H1 (cell line): ENCODE data around the gene PRG3. TPM values are rescaled to one million over a fixed set of nuclear protein-coding genes. Genes with fewer than 3 reads are reported as not detected.

Experiments
- CTCF ChIA-PET: fragments of 300-600 bp; sonication (Branson Sonifier 250); formaldehyde crosslinking; loops from one replicate; lab custom pipeline; 2021; ENCODE audit not compliant: partially characterized antibody; lab: Charles Lee
- POLR2A ChIA-PET: fragments of 300-600 bp; sonication (Branson Sonifier 250); formaldehyde crosslinking; loops from one replicate; lab custom pipeline; 2021; ENCODE audit warnings: inconsistent platforms; ENCODE audit not compliant: partially characterized antibody; lab: Charles Lee
- DNase-seq, 2 experiments: peaks; one replicate each; pipeline versions ENCODE4 v3.0.0 to v3.0.0-alpha.2; 2010 to 2022; ENCODE audit warnings: low spot score in 2 of 2, low read depth in 1 of 2, mixed read lengths in 1 of 2
- FAIRE-seq: peaks from 2 replicates; lab custom pipeline; 2011; peaks lifted over from hg19 to GRCh38; lab: Jason Lieb, UNC
- H2AFZ ChIP-seq: 2 replicates; pipeline ENCODE4 v1.8.1; 2012; ENCODE audit warnings: low read length, inconsistent platforms
- H2AK5ac ChIP-seq: 2 replicates; pipeline ENCODE4 v1.6.1; 2013; ENCODE audit warnings: low read depth, low read length
- H2BK120ac ChIP-seq: replicated peaks from 2 replicates; pipeline ENCODE3; 2013; ENCODE audit warnings: low read depth, low read length, inconsistent platforms
- H2BK12ac ChIP-seq: 2 replicates; pipeline ENCODE4 v1.6.1; 2013; ENCODE audit warnings: low read depth, low read length
- H2BK15ac ChIP-seq: 2 replicates; pipeline ENCODE4 v1.6.1; 2013; ENCODE audit warnings: low read length
- H2BK20ac ChIP-seq: 2 replicates; pipeline ENCODE4 v1.6.1; 2013; ENCODE audit warnings: low read length
- H2BK5ac ChIP-seq: 2 replicates; pipeline ENCODE4 v1.6.1; 2013; ENCODE audit warnings: low read depth, low read length
- H3K14ac ChIP-seq: 2 replicates; pipeline ENCODE4 v1.6.1; 2013; ENCODE audit warnings: inconsistent platforms; ENCODE audit not compliant: insufficient read length
- H3K18ac ChIP-seq: 2 replicates; pipeline ENCODE4 v1.6.1; 2013; ENCODE audit warnings: low read length; ENCODE audit errors: extremely low read depth
- H3K23ac ChIP-seq: 2 replicates; pipeline ENCODE4 v1.6.1; 2013; ENCODE audit warnings: inconsistent platforms; ENCODE audit not compliant: insufficient read length
- H3K23me2 ChIP-seq: 2 replicates; pipeline ENCODE4 v1.6.1; 2013; ENCODE audit warnings: low read depth, low read length
- H3K27ac ChIP-seq: 2 replicates; pipeline ENCODE4 v1.6.1; 2011; ENCODE audit warnings: low read depth, low read length, inconsistent platforms
- H3K27me3 ChIP-seq, 4 experiments: replicated peaks in 1 of 4; 1 replicate in 1 of 4; 2 replicates in 3 of 4; pipeline versions ENCODE4 v1.6.1 to v1.8.1; 2011 to 2013; ENCODE audit warnings: low read length in 3 of 4, mild to moderate bottlenecking in 3 of 4, inconsistent platforms in 2 of 4, mixed read lengths in 2 of 4, moderate library complexity in 1 of 4; ENCODE audit not compliant: control insufficient read depth in 3 of 4, insufficient read depth in 3 of 4; ENCODE audit errors: extremely low read depth in 1 of 4
- H3K36me3 ChIP-seq, 4 experiments: 2 replicates each; pipeline versions ENCODE4 v1.6.1 to v1.8.1; 2011 to 2013; ENCODE audit warnings: mild to moderate bottlenecking in 4 of 4, low read length in 3 of 4, moderate library complexity in 2 of 4, control low read depth in 1 of 4, inconsistent platforms in 1 of 4; ENCODE audit not compliant: insufficient read depth in 4 of 4, control insufficient read depth in 2 of 4
- H3K4ac ChIP-seq: replicated peaks from 2 replicates; pipeline ENCODE3; 2013; ENCODE audit warnings: low read length, low read depth, mixed read lengths, inconsistent platforms; ENCODE audit not compliant: insufficient read length
- H3K4me1 ChIP-seq, 4 experiments: replicated peaks in 1 of 4; 1 replicate in 1 of 4; 2 replicates in 3 of 4; pipeline versions ENCODE4 v1.6.1 to v1.8.1; 2011 to 2013; ENCODE audit warnings: low read length in 3 of 4, inconsistent platforms in 2 of 4, mixed read lengths in 1 of 4; ENCODE audit not compliant: insufficient read depth in 4 of 4, control insufficient read depth in 3 of 4
- H3K4me2 ChIP-seq, 2 experiments: 2 replicates each; pipeline versions ENCODE4 v1.6.1 to v1.8.1; 2011 to 2013; ENCODE audit warnings: low read depth in 2 of 2, low read length in 2 of 2, control low read depth in 1 of 2, inconsistent platforms in 1 of 2, mild to moderate bottlenecking in 1 of 2; ENCODE audit not compliant: insufficient read depth in 1 of 2
- H3K4me3 ChIP-seq, 4 experiments: fragments of 200-600, 300-600 bp in 1 of 4; sonication (generic), shearing (Covaris generic), sonication (Bioruptor Twin) in 1 of 4; 2 replicates each; pipeline versions ENCODE4 v1.5.1 to v1.8.1; 2011 to 2016; ENCODE audit warnings: low read length in 4 of 4, low read depth in 3 of 4, control low read depth in 2 of 4, inconsistent platforms in 2 of 4, mild to moderate bottlenecking in 2 of 4, mixed read lengths in 1 of 4, moderate library complexity in 1 of 4; ENCODE audit not compliant: insufficient read depth in 2 of 4; ENCODE audit errors: extremely low read depth in 1 of 4
- H3K56ac ChIP-seq: replicated peaks from 2 replicates; pipeline ENCODE3; 2013; ENCODE audit warnings: low read depth, mild to moderate bottlenecking, mixed read lengths, low read length, inconsistent platforms; ENCODE audit not compliant: insufficient read length
- H3K79me1 ChIP-seq: 2 replicates; pipeline ENCODE4 v1.6.1; 2013; ENCODE audit warnings: low read depth, low read length, control low read depth
- H3K79me2 ChIP-seq, 2 experiments: 2 replicates each; pipeline versions ENCODE4 v1.6.1 to v1.8.1; 2012 to 2013; ENCODE audit warnings: low read length in 2 of 2, mild to moderate bottlenecking in 2 of 2, inconsistent platforms in 1 of 2; ENCODE audit not compliant: insufficient read depth in 2 of 2, control insufficient read depth in 1 of 2
- H3K9ac ChIP-seq, 4 experiments: replicated peaks in 1 of 4; 1 replicate in 1 of 4; 2 replicates in 3 of 4; pipeline versions ENCODE4 v1.6.1 to v1.8.1; 2011 to 2013; ENCODE audit warnings: low read depth in 3 of 4, low read length in 3 of 4, control low read depth in 2 of 4, mild to moderate bottlenecking in 2 of 4, moderate library complexity in 2 of 4, inconsistent platforms in 1 of 4; ENCODE audit errors: extremely low read depth in 1 of 4
- H3K9me3 ChIP-seq, 2 experiments: 2 replicates each; pipeline versions ENCODE4 v1.6.1 to v1.8.1; 2012 to 2013; ENCODE audit warnings: mild to moderate bottlenecking in 2 of 2, moderate library complexity in 2 of 2, control low read depth in 1 of 2, inconsistent platforms in 1 of 2, low read depth in 1 of 2, low read length in 1 of 2, mixed read lengths in 1 of 2; ENCODE audit not compliant: insufficient read depth in 2 of 2
- H4K20me1 ChIP-seq, 2 experiments: replicated peaks in 1 of 2; 2 replicates each; pipeline versions ENCODE3 to v1.8.1; 2011 to 2013; ENCODE audit warnings: inconsistent platforms in 2 of 2, low read length in 2 of 2, mild to moderate bottlenecking in 1 of 2; ENCODE audit not compliant: insufficient read depth in 2 of 2, control insufficient read depth in 1 of 2
- H4K5ac ChIP-seq: 2 replicates; pipeline ENCODE4 v1.6.1; 2013; ENCODE audit warnings: low read length, low read depth, mixed read lengths, inconsistent platforms; ENCODE audit not compliant: insufficient read length
- H4K8ac ChIP-seq: 2 replicates; pipeline ENCODE4 v1.8.0; 2013; ENCODE audit warnings: mild to moderate bottlenecking, moderate library complexity, low read length, inconsistent platforms; ENCODE audit not compliant: insufficient read depth; ENCODE audit errors: extremely low read depth
- H4K91ac ChIP-seq: replicated peaks from 2 replicates; pipeline ENCODE3; 2013; ENCODE audit warnings: low read length, mixed read lengths, inconsistent platforms; ENCODE audit not compliant: insufficient read length
- BRCA1 ChIP-seq: IDR thresholded peaks from 2 replicates; pipeline ENCODE4 v1.6.1; 2012; ENCODE audit warnings: low read depth, low read length, improper control_type of control experiment
- GABPA ChIP-seq: IDR thresholded peaks from 2 replicates; pipeline ENCODE4 v1.6.1; 2011; ENCODE audit warnings: mild to moderate bottlenecking, low read length, moderate library complexity, borderline replicate concordance; ENCODE audit not compliant: insufficient read depth
- GTF2F1 ChIP-seq: IDR thresholded peaks from 2 replicates; pipeline ENCODE4 v1.6.1; 2012; ENCODE audit warnings: low read depth, low read length, improper control_type of control experiment, borderline replicate concordance
- HDAC2 ChIP-seq, 2 experiments: fragments of 300-600 bp in 1 of 2; sonication (generic) in 1 of 2; IDR thresholded peaks; 2 replicates each; pipeline ENCODE4 v1.6.1; 2011 to 2012; ENCODE audit warnings: low read depth in 2 of 2, low read length in 2 of 2, mild to moderate bottlenecking in 2 of 2, moderate library complexity in 2 of 2, borderline replicate concordance in 1 of 2, inconsistent platforms in 1 of 2
- KDM4A ChIP-seq: IDR thresholded peaks from one replicate; pipeline ENCODE4 v1.7.1; 2012; ENCODE audit warnings: low read depth, mild to moderate bottlenecking, moderate library complexity, low read length, inconsistent platforms; ENCODE audit not compliant: severe bottlenecking
- SAP30 ChIP-seq: fragments of 300-600 bp; sonication (generic); IDR thresholded peaks from 2 replicates; pipeline ENCODE4 v1.7.1; 2012; ENCODE audit warnings: low read length, moderate library complexity, mild to moderate bottlenecking, inconsistent platforms; ENCODE audit not compliant: insufficient read depth, insufficient replicate concordance
- SIX5 ChIP-seq: IDR thresholded peaks from 2 replicates; pipeline ENCODE4 v1.6.1; 2011; ENCODE audit warnings: mild to moderate bottlenecking, low read depth, low read length
- SP2 ChIP-seq: IDR thresholded peaks from 2 replicates; pipeline ENCODE4 v1.6.1; 2012; ENCODE audit warnings: mild to moderate bottlenecking, low read length, inconsistent platforms
- SP4 ChIP-seq: IDR thresholded peaks from 2 replicates; pipeline ENCODE4 v1.6.1; 2012; ENCODE audit warnings: low read length, inconsistent platforms
- SRF ChIP-seq: IDR thresholded peaks from 2 replicates; pipeline ENCODE4 v1.6.1; 2011; ENCODE audit warnings: mild to moderate bottlenecking, low read depth, low read length, moderate library complexity
- SUZ12 ChIP-seq: fragments of 200-600 bp; sonication (generic); IDR thresholded peaks from 2 replicates; pipeline ENCODE4 v1.6.1; 2012; ENCODE audit warnings: mild to moderate bottlenecking, inconsistent platforms, low read length, moderate library complexity, mixed read lengths
- WGBS, 2 experiments: shearing (Covaris generic) in 1 of 2; methylation state at CpG; one replicate each; pipeline versions ENCODE4 v1.1.6 to v1.1.7; 2013 to 2015; ENCODE audit warnings: low lambda C conversion rate in 2 of 2, mixed read lengths in 2 of 2, inconsistent platforms in 1 of 2, low coverage in 1 of 2, missing lambda C conversion rate in 1 of 2; ENCODE audit not compliant: insufficient replicate concordance in 2 of 2, insufficient coverage in 1 of 2, insufficient read length in 1 of 2; ENCODE audit errors: extremely low coverage in 1 of 2, missing lambda C conversion rate in 1 of 2; 5-methylcytosine and 5-hydroxymethylcytosine counted together
- polyA plus RNA-seq, 7 experiments: library from polyadenylated mRNA; depleted of rRNA in 3 of 7; stranded (reverse) in 5 of 7; unstranded in 2 of 7; fragments of >200 nt in 5 of 7; fragments of 200-250 nt in 2 of 7; gene quantifications; 1 replicate in 5 of 7; 2 replicates in 1 of 7; 4 replicates in 1 of 7; pipeline versions ENCODE4 v1.2.1 to v1.2.3, GENCODE V29; 2011 to 2013; ENCODE audit warnings: missing spikeins in 2 of 7, mixed read lengths in 2 of 7
- total RNA-seq: library from RNA; stranded (reverse); fragmentation: NEBNext Ultra II Directional; extraction: Animal tissue kit (Norgen Biotek cat#: 25700); gene quantifications from 2 replicates; pipeline ENCODE4 v1.2.1, GENCODE V29; 2021

The PRG3 gene
- total and polyA plus RNA-seq, 2 of the 8 experiments (the other 6 are each of a cell fraction or from before 2014, with no cell fraction given), result not detected

GRCh38 chr11:57368845-57369232, 12.1 kb downstream of the PRG3 start:
- H3K4me3 ChIP-seq, result no peak overlapping the region
- H3K4me1 ChIP-seq, result peaks cover 8 to 17% (median 11%) of the 10 kb centered on the region in 4 experiments
- H3K4ac ChIP-seq, result no peak overlapping the region
- no peak for DNase-seq
- no peaks in the 10 kb centered on the region for H3K79me2 ChIP-seq
- no peak overlapping the region for H2AFZ ChIP-seq
- H3K27ac ChIP-seq, result no peak overlapping the region
- no peak overlapping the region for H2BK120ac ChIP-seq
- CTCF ChIA-PET, result interaction anchor here (1.1 to 2.0 kb wide), 4 partner anchors 21 to 110 kb away, joined by 4 to 6 read pairs (median 5); partner anchors contain the start of gene RTN4RL2
- no peak overlapping the region for H2BK20ac ChIP-seq
- no peak overlapping the region for H4K8ac ChIP-seq
- no peaks in the 10 kb centered on the region; a peak in 2 of 7 replicates for H3K27me3 ChIP-seq
- H4K20me1 ChIP-seq, result no peaks in the 10 kb centered on the region
- no peak overlapping the region for H3K18ac ChIP-seq
- FAIRE-seq, result no peak
- WGBS, 2 experiments, result 89% methylated on average over 5 of the region's 5 CpGs; no CpG with 5 or more reads in 1 of the 2 experiments
- H3K9ac ChIP-seq, result no peak overlapping the region
- H3K23me2 ChIP-seq, result no peaks in the 10 kb centered on the region
- H2BK5ac ChIP-seq, result no peak overlapping the region
- H3K36me3 ChIP-seq, result no peaks in the 10 kb centered on the region
- no peaks in the 10 kb centered on the region for H3K79me1 ChIP-seq
- no peaks in the 10 kb centered on the region for H3K9me3 ChIP-seq
- H2BK12ac ChIP-seq, result no peak overlapping the region
- POLR2A ChIA-PET, result interaction anchor here (0.5 to 1.5 kb wide), 3 partner anchors 9 to 225 kb away, joined by 3 read pairs; no protein-coding TSS in a partner anchor
- H4K91ac ChIP-seq, result no peak overlapping the region
- H3K56ac ChIP-seq, result no peak overlapping the region
- H3K4me2 ChIP-seq, result no peak overlapping the region
- H2BK15ac ChIP-seq, result no peak overlapping the region
- no peak overlapping the region for H3K23ac ChIP-seq
- no peak overlapping the region for H3K14ac ChIP-seq
- H4K5ac ChIP-seq, result no peak overlapping the region
- H2AK5ac ChIP-seq, result no peak overlapping the region
- TF ChIP-seq BRCA1, result no peak
- no peak for TF ChIP-seq GTF2F1
- TF ChIP-seq HDAC2 (IDR thresholded peaks at IDR 0.05; ENCODE audit: borderline replicate concordance in 1 of 2, low read depth in 2 of 2, low read length in 2 of 2), result no peak
- no peak for TF ChIP-seq SUZ12
- TF ChIP-seq GABPA, result no peak
- TF ChIP-seq KDM4A, result no peak
- TF ChIP-seq SAP30, result no peak
- TF ChIP-seq SRF, result no peak
- no peak for TF ChIP-seq SP2
- TF ChIP-seq SP4, result no peak
- TF ChIP-seq SIX5, result no peak
